ENCODE results near the gene TMA7.
"Not testable (repeated sequence)": the region's sequence is repeated elsewhere in the genome, so short reads cannot be mapped to it uniquely, and the experiment has no call there.

The TMA7 gene

GRCh38 chr3:48437812-48438211 lies 2.2 kb upstream of the TMA7 start:
- no peak for DNase-seq

GRCh38 chr3:48440590-48440958 lies 517 bp downstream of the TMA7 start:
- no peak for DNase-seq

GRCh38 chr3:48441940-48442339 lies 1.9 kb downstream of the TMA7 start:
- DNase-seq, result no peak

GRCh38 chr3:48445277-48445882 lies 5.3 kb downstream of the TMA7 start:
- DNase-seq, result no peak

GRCh38 chr3:48446043-48446424 lies 6.0 kb downstream of the TMA7 start:
- DNase-seq, result no peak

GRCh38 chr3:48446425-48447193 lies 6.6 kb downstream of the TMA7 start, which contains the start of gene ATRIP:
Gene ATRIP, plus strand, starts transcription at chr3:48446737. Its CDS starts 109 bp downstream, at chr3:48446846.
- DNase-seq, result peak; percentile 64

GRCh38 chr3:48451270-48451669 lies 11.2 kb downstream of the TMA7 start:
- no peak for DNase-seq

- no peak for DNase-seq
Measured at GRCh38 chr3:48456456-48456855, 16.4 kb downstream of the TMA7 start.

GRCh38 chr3:48459331-48459730 lies 19.3 kb downstream of the TMA7 start:
- DNase-seq, result no peak

GRCh38 chr3:48459773-48460516 lies 19.9 kb downstream of the TMA7 start:
- DNase-seq, result no peak

- DNase-seq, result no peak
Measured at GRCh38 chr3:48460517-48460902, 20.5 kb downstream of the TMA7 start.

GRCh38 chr3:48461767-48462166 lies 21.7 kb downstream of the TMA7 start:
- not testable (repeated sequence) for DNase-seq

- DNase-seq, result no peak
Measured at GRCh38 chr3:48463703-48464102, 23.6 kb downstream of the TMA7 start.

- DNase-seq, result no peak
Measured at GRCh38 chr3:48464713-48465221, 24.7 kb downstream of the TMA7 start.

GRCh38 chr3:48465237-48465530 lies 25.1 kb downstream of the TMA7 start:
- DNase-seq, result no peak

GRCh38 chr3:48465531-48466378 lies 25.7 kb downstream of the TMA7 start:
- DNase-seq, result peak; percentile 56

GRCh38 chr3:48466386-48467109 lies 26.5 kb downstream of the TMA7 start:
- DNase-seq, result no peak

- no peak for DNase-seq
Measured at GRCh38 chr3:48467110-48467454, 27.0 kb downstream of the TMA7 start.

GRCh38 chr3:48467473-48468267 lies 27.6 kb downstream of the TMA7 start:
- no peak for DNase-seq

- no peak for DNase-seq
Measured at GRCh38 chr3:48468329-48468731, 28.3 kb downstream of the TMA7 start.
